Astrocyte (in vitro differentiated cells and primary cell): ENCODE results near the gene PADI6. TPM values are rescaled to one million over a fixed set of nuclear protein-coding genes. Genes with fewer than 3 reads are reported as not detected.

Source experiments
- DNase-seq: peaks from one replicate; pipeline ENCODE4 v3.0.0-alpha.2; 2010; ENCODE audit warnings: low read depth
- FAIRE-seq: peaks from 2 replicates; lab custom pipeline; 2011; peaks lifted over from hg19 to GRCh38; lab: Jason Lieb, UNC
- H2AFZ ChIP-seq: 2 replicates; pipeline ENCODE4 v1.6.0; 2012; ENCODE audit warnings: low read depth, low read length, inconsistent platforms
- H3K27ac ChIP-seq: 2 replicates; pipeline ENCODE4 v1.5.1; 2011; ENCODE audit warnings: low read depth, low read length, inconsistent platforms
- H3K27me3 ChIP-seq: 2 replicates; pipeline ENCODE4 v1.6.0; 2011; ENCODE audit warnings: low read length, inconsistent platforms; ENCODE audit not compliant: insufficient read depth
- H3K36me3 ChIP-seq: 2 replicates; pipeline ENCODE4 v1.5.1; 2011; ENCODE audit warnings: low read length, inconsistent platforms; ENCODE audit not compliant: insufficient read depth
- H3K4me1 ChIP-seq: 2 replicates; pipeline ENCODE4 v1.5.1; 2011; ENCODE audit warnings: low read length, inconsistent platforms; ENCODE audit not compliant: insufficient read depth
- H3K4me2 ChIP-seq: 2 replicates; pipeline ENCODE4 v1.6.0; 2012; ENCODE audit warnings: low read length, inconsistent platforms
- H3K4me3 ChIP-seq: 2 replicates; pipeline ENCODE4 v1.5.1; 2011; ENCODE audit warnings: low read depth, mild to moderate bottlenecking, low read length, inconsistent platforms; ENCODE audit not compliant: insufficient read depth
- H3K79me2 ChIP-seq: 2 replicates; pipeline ENCODE4 v1.6.0; 2012; ENCODE audit warnings: mild to moderate bottlenecking, low read length, inconsistent platforms; ENCODE audit not compliant: insufficient read depth
- H3K9ac ChIP-seq: 2 replicates; pipeline ENCODE4 v1.6.0; 2012; ENCODE audit warnings: mild to moderate bottlenecking, low read length, inconsistent platforms
- H3K9me3 ChIP-seq: 2 replicates; pipeline ENCODE4 v1.5.1; 2012; ENCODE audit warnings: low read depth, mild to moderate bottlenecking, low read length, inconsistent platforms; ENCODE audit not compliant: insufficient read depth
- H4K20me1 ChIP-seq: 2 replicates; pipeline ENCODE4 v1.6.0; 2012; ENCODE audit warnings: low read length, inconsistent platforms; ENCODE audit not compliant: insufficient read depth
- H3K27ac Mint-ChIP-seq: one replicate; pipeline ENCODE4 v1.8.0; 2021; ENCODE audit warnings: mild to moderate bottlenecking, mixed read lengths; ENCODE audit not compliant: unreplicated experiment
- H3K27me3 Mint-ChIP-seq: one replicate; pipeline ENCODE4 v1.8.0; 2021; ENCODE audit warnings: low read depth, mixed read lengths; ENCODE audit not compliant: unreplicated experiment
- H3K36me3 Mint-ChIP-seq: one replicate; pipeline ENCODE4 v1.8.0; 2021; ENCODE audit warnings: low read depth, mixed read lengths; ENCODE audit not compliant: unreplicated experiment
- H3K4me1 Mint-ChIP-seq: one replicate; pipeline ENCODE4 v1.8.0; 2021; ENCODE audit warnings: low read depth, mixed read lengths; ENCODE audit not compliant: unreplicated experiment
- H3K4me3 Mint-ChIP-seq: one replicate; pipeline ENCODE4 v1.8.0; 2021; ENCODE audit warnings: mild to moderate bottlenecking, moderate library complexity, mixed read lengths; ENCODE audit not compliant: unreplicated experiment
- H3K9me3 Mint-ChIP-seq: one replicate; pipeline ENCODE4 v1.8.0; 2021; ENCODE audit warnings: mild to moderate bottlenecking, mixed read lengths; ENCODE audit not compliant: unreplicated experiment
- CTCF ChIP-seq: IDR thresholded peaks from 2 replicates; pipeline ENCODE4 v1.5.1; 2011; ENCODE audit warnings: low read depth, mild to moderate bottlenecking, inconsistent platforms, low read length, moderate library complexity; ENCODE audit not compliant: insufficient read depth
- EZH2 ChIP-seq: IDR thresholded peaks from 2 replicates; pipeline ENCODE4 v1.6.1; 2012; ENCODE audit warnings: mild to moderate bottlenecking, low read length, inconsistent platforms; ENCODE audit not compliant: insufficient read depth
- total RNA-seq: library from RNA; stranded (reverse); gene quantifications from 2 replicates; pipeline ENCODE4 v1.2.1, GENCODE V29; 2021

Gene PADI6
- total RNA-seq, 1 donor from 2014 or later, result not detected

- DNase-seq (no peak), FAIRE-seq (no peak)
- peaks cover 12% of the 10 kb centered on the region for H3K27me3 ChIP-seq
- H3K4me3 Mint-ChIP-seq, result no peak overlapping the region
- H3K4me1 Mint-ChIP-seq, result no peaks in the 10 kb centered on the region
- H3K27ac Mint-ChIP-seq, result no peak overlapping the region
- no peak for TF ChIP-seq EZH2
- no peak for TF ChIP-seq CTCF
- H3K4me1 ChIP-seq, result no peaks in the 10 kb centered on the region
- H3K79me2 ChIP-seq, result no peaks in the 10 kb centered on the region
- H3K9me3 ChIP-seq, result no peaks in the 10 kb centered on the region
- no peak overlapping the region for H2AFZ ChIP-seq
- peaks cover 41% of the 10 kb centered on the region for H3K27me3 Mint-ChIP-seq
- no peaks in the 10 kb centered on the region for H4K20me1 ChIP-seq
- no peak overlapping the region for H3K27ac ChIP-seq
- H3K9ac ChIP-seq, result no peak overlapping the region
- H3K36me3 Mint-ChIP-seq, result no peaks in the 10 kb centered on the region
- H3K9me3 Mint-ChIP-seq, result peaks cover 10% of the 10 kb centered on the region
- no peak overlapping the region for H3K4me3 ChIP-seq
- H3K36me3 ChIP-seq, result no peaks in the 10 kb centered on the region
- H3K4me2 ChIP-seq, result no peak overlapping the region
Measured at GRCh38 chr1:17377325-17377953, 5.4 kb downstream of the PADI6 start.

GRCh38 chr1:17381161-17381560 lies 9.2 kb downstream of the PADI6 start:
- H3K36me3 Mint-ChIP-seq, result no peaks in the 10 kb centered on the region
- Histone ChIP-seq H4K20me1 (no peaks in the 10 kb centered on the region), H2AFZ (no peak overlapping the region), H3K79me2 (no peaks in the 10 kb centered on the region), H3K27me3 (peaks cover 13% of the 10 kb centered on the region), H3K36me3 (no peaks in the 10 kb centered on the region), H3K4me3 (no peak overlapping the region), H3K27ac (no peak overlapping the region), H3K4me2 (no peak overlapping the region), H3K9ac (no peak overlapping the region), H3K4me1 (no peaks in the 10 kb centered on the region), H3K9me3 (no peaks in the 10 kb centered on the region)
- H3K27ac Mint-ChIP-seq, result no peak overlapping the region
- H3K27me3 Mint-ChIP-seq, result peaks cover 61% of the 10 kb centered on the region
- TF ChIP-seq CTCF (no peak), EZH2 (no peak)
- no peak overlapping the region for H3K4me3 Mint-ChIP-seq
- no peaks in the 10 kb centered on the region for H3K4me1 Mint-ChIP-seq
- no peak for FAIRE-seq
- H3K9me3 Mint-ChIP-seq, result peaks cover 14% of the 10 kb centered on the region
- no peak for DNase-seq

DNA sequence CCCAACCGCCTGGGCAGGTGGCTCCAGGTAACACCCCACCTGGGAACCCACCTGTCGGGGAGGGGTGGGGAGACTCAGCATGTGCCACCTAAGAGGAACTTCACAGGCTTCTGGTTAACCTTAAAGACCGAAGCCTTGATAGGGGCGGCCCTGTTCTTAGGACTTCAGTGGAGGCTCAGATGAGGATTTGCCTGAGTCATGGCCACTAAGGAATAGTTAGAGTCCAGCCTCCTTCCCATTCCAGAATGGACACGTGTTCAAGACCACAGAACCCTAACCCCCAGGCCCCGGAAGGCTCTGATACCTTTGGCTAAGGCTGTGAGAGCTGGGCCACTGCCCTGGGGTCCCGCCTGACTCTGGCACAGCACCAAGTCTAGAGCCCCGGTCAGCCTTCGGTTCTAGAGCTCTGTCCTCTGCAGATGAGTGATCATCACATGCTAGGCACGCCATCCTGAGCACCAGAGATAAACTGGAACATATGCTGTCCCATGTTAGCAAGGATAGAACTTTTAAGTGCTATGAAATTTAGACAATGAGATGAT lies 20.3 kb downstream of the PADI6 start:
- Mint-ChIP-seq H3K4me1 (peaks cover 2% of the 10 kb centered on the region), H3K4me3 (no peak overlapping the region), H3K27me3 (peaks cover 54% of the 10 kb centered on the region), H3K27ac (no peak overlapping the region), H3K36me3 (peaks cover 1% of the 10 kb centered on the region), H3K9me3 (no peaks in the 10 kb centered on the region)
- no peak for TF ChIP-seq CTCF
- no peak for TF ChIP-seq EZH2
- Histone ChIP-seq H2AFZ (no peak overlapping the region), H3K4me3 (no peak overlapping the region), H3K27me3 (peaks cover 16% of the 10 kb centered on the region), H4K20me1 (no peaks in the 10 kb centered on the region), H3K79me2 (no peaks in the 10 kb centered on the region), H3K9ac (no peak overlapping the region), H3K4me2 (no peak overlapping the region), H3K4me1 (no peaks in the 10 kb centered on the region), H3K36me3 (no peaks in the 10 kb centered on the region), H3K27ac (no peak overlapping the region), H3K9me3 (no peaks in the 10 kb centered on the region)
- DNase-seq, result no peak
- no peak for FAIRE-seq
